ENCODE data around the gene ARAP1.

Gene ARAP1

DNA sequence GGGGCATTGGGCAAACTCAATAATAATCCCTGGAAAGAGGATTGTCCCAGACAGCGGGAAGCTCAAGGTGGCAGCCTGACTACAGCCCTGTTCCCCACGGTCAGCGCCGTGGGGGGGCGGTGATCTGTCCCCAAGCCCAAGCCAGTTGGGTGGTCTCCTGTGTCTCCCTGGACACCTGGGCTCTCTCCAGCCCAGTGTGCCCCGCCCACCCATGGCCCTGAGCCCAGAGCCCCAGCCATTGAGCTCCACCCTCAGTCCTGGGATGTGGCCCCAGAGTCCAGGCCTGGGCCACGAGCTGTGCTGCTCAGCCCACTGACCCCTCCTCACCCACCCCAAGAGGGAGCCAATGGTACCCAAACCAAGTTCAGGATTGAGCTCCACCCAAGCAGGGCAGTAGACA lies 50.1 kb downstream of the ARAP1 start:
- DNase-seq = no peak

DNA sequence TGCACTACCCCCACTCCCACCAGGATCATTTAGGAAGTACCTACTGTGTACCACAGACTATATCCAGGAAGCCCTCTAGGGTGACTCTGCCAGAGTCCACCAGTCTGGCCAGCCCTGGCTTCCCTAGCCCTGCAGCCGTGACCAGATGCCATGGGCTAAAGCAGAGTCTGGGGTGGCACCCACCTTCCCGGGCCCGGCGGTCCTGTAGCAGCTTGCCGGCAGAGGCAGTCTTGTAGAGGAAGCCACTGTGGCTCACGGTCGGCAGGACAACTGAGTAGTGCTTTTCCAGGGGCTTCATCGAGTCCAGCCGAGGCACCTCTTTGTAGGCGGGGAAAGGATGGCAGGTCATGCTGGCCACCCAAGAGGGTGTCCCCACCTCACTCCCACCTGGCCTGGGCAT lies 50.7 kb downstream of the ARAP1 start:
- no peak for DNase-seq

DNA sequence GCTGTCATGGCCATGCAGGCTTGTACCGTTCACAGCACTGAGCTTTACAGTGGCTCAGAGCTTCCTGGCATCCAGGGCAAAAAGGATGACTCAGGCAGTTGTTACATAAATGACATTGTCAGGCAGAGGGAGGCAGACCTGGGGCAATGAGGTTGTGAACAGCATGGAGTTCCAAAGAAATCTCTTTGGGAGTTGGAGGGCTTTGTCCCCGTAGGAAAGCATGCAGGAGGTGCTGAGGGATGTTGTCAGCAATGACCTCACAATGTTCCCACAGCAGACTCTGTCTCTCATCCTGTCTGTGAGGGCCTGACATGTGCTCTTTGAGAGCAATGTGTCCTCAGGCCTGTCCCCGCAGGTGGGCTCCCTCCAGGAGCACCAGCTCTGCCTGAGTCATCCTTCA lies 52.1 kb downstream of the ARAP1 start:
- DNase-seq = no peak

DNA sequence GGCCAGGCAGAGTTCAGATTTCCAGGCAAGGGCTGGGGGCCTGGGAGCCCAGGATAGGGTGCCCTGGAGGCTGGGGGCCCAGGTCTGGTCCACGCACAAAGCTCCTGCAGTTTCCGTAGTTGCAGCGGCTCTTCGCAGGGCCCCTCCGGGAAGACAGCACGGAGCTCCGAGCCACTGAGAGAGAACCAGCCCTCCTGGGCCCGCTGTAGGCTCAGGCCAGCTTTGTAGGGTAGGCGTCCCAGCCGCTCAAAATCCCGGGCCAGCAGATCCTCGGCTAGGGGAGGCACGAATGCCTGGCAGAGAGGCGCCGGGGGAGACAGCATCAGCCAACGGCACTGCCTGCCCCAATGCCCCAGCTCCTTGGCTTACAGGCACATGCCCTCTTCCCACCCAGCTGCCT lies 54.4 kb downstream of the ARAP1 start:
- DNase-seq = no peak

DNA sequence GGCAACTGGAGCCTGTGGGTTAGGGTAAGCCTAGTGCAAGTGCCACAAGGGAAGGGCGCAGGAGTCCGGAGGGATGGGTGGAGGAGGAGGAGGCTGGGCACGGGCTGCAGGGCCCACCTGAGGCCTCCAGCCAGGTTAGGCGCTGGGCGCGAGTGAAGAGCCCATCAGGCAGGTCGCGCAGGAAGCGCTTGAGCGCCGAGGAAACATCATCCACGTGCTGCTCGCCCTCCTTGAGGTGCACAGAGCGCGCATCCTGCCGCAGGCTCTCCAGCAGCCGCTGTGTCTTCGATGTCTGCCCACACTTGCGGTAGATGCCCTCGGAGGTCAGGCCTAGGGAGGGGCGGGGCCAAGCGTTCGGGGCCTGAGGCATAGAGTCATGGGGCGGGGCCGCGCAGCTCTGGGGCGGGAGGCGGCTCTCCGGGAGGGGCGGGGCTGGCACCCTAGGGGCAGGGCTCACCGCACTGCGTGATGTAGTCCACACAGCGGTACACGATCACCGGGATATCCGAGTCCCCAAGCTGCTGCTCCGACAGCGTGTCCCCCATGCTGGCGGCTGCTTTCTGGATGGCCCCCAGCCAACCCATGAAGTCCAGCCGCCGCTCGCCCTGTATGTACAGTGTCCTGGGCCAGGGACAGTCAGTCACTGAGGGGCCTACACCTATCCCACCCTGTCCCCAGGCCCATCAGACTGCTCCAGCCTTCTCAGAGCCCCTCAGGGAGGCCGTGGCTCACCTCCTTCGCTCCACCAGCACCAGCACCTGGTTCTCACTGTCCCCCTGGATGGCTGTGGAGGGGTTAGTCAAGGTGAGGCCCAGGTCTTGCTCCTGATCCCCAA lies 55.1 kb downstream of the ARAP1 start:
- DNase-seq = no peak

DNA sequence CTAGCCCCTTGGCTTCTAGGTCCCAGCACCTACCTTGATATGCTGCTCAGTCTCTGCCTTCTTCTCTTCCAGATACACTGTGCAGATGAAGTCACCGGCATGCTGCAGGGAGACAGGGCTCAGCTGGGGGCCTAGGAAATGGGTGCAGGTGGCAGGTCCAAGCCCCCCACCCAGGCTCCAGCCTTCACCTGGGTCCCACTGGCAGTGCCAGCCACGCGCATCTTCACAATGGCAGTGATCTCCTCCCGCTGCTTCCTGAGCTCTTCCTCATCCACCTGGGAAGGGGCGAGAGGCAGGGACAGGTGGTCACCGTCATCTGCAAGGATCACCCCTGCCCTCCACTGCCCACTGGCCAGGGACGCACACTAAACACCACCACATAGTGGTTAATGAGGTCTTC lies 56.9 kb downstream of the ARAP1 start:
- no peak for DNase-seq

DNA sequence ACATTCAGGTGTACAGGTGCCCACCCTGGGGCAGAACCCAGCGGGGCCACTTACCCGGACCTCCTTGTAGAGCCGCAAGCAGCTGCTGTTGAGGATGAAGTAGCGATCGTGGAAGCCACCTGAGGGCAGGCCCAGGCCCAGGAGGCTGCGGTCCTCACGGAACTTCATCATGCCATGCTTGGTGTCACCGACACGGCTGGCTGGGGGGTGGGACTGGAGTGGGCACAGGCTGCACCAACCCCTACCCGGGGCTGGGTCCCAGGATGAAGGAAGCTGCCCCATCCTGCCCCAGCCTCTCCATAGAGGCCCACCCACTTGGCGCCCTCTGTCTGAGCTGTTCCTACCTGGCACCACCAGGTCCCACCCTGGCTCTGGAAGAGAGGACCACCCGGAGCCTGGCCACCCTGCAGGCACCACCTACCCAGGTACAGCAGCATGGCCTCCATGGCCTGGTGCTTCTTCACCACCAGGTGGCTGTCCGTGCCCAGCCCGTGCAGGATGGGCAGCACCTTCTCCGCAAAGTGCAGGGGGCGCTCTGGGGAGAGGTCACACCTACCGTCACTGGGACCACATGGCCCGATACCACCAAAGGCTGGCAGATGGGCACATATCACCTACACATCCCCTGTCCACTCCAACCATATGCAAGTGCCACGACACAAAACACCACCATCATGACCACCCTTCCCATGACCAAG lies 58.8 kb downstream of the ARAP1 start:
- no peak for DNase-seq

DNA sequence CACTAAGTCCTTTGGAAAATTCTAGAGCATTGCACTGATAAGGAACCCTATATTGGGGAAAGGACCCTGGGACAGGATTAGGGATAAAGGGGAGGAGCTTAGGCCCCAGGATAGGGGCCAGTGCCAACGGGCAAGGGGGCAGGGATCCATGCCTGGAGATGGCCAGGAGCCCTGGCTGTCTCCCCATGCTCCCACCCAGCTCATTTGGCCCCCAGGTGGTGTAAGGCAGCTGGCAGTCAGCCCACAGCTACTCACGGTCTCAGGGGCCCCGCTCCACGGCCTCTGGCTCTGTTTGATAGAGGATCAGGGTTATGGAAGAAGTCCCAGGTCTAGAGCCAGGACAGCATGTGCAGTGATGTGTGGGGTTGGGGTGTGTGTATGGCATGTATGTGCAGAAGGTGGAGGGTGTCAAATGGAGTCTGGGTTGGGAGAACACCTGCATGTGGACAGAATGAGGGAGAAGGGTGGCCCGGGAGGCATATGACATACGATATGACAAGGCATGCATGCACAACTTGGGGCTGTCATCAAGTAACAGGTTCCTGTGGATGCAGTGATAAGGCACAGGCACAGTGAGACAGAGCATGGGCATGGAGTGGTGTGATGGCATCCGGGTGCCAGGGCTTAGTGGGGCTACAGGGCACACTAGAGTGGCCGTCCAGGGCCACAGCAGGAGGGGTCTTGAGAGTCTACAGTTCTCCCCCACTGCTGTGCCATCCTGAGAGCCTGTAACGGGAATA lies 59.5 kb downstream of the ARAP1 start:
- no peak for DNase-seq

DNA sequence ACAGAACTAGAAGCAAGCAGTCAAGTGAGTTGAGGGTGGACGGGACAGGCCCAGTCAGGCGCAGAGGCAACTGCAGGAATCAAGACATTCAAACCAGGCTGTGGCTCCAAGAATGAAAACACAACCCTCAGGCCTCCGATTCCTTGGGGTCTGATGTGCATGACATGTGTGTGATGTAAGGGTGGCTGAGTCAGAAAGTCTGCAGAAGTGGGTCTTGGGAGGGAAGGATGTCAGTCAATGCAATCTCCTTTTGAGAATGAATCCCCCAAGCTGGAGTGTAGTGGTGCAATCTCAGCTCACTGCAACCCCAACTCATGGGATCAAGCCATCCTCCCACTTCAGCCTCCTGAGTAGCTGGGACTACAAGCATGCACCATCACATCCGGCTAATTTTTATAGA lies 62.0 kb downstream of the ARAP1 start:
- DNase-seq = no peak

DNA sequence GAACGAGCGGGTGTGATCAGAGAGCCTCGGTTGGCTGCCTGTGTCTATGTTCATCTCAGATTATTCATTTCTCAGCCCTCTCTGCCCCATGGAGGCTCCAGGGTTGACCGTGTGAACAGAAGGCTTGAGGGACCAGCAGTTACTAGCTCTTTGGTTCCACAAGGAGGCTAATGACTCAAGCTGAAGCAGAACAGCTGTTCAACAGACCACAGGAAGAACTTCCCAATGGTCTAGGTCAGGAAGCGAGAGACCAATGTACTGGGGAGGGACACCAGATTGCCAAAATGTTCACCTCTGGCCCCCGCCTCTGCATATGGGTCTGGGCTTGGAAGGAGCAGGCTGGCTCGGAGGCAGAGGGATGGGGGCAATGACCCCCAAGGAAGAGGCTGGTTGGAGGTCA lies 63.3 kb downstream of the ARAP1 start:
- DNase-seq = no peak

DNA sequence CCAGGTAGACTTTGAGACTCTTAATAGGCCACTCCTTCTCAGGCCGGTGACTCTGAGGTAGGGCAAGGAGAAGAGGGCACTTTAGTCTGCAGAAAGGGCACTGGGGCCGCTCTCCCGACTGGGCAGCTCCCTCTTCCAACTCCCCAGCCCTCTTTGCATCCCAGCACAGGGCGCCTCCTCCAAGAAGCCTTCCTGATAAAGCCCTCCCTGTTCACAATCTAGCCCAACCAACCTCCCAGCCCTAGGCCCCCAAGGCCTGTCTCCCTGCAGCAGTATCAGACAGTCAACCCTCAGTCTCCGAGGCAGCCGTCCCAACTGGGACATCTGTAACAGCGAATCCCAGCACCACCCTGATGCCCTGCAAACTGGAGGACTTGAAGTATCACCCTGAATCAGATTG lies 63.7 kb downstream of the ARAP1 start:
- no peak for DNase-seq

DNA sequence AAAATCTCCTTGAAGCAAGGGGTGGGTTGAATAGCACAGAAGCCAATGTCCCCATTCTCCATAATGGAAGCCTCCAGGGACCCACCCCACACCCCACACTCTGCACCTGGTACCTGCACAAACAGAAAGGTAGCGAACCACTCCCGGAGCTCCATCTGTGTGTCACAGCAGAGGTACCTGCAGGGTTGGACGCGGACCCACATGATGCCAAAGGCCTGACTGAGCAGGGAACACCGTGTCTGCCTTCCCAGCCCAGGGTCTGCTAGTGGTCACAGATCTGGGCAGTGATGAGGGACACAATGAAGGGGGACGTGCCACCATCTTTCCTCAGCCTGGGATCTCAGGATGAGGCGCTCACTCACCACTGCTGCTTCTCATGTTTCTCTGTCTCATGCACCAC lies 64.9 kb downstream of the ARAP1 start:
- no peak for DNase-seq

DNA sequence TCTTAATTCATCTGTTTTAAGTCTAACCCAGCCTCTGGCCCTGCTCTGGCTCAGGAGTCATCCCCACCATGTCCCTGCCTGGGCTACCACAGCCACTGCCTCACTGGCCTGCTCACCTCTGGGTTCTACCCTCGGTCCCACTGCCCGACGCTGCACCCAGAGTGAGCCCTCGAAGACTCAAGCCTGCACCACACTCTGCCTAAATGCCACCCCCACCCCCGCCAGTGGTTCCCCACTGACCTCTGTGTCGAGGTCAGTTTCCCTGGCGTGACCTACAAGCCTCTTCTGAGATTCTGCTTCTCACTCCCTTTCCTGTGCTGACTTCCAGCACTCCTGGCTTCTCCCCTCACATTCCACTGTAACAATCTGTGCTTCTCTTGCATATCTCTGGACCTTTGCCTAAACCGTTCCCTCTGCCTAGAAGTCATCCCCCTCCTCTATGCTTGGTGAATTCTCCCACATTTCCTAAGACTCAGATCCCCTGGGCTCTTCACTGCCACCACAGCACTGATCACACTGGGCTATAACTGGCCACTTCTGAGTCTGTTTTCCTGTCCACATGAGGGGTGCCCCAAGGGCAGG lies 65.5 kb downstream of the ARAP1 start:
- no peak for DNase-seq

DNA sequence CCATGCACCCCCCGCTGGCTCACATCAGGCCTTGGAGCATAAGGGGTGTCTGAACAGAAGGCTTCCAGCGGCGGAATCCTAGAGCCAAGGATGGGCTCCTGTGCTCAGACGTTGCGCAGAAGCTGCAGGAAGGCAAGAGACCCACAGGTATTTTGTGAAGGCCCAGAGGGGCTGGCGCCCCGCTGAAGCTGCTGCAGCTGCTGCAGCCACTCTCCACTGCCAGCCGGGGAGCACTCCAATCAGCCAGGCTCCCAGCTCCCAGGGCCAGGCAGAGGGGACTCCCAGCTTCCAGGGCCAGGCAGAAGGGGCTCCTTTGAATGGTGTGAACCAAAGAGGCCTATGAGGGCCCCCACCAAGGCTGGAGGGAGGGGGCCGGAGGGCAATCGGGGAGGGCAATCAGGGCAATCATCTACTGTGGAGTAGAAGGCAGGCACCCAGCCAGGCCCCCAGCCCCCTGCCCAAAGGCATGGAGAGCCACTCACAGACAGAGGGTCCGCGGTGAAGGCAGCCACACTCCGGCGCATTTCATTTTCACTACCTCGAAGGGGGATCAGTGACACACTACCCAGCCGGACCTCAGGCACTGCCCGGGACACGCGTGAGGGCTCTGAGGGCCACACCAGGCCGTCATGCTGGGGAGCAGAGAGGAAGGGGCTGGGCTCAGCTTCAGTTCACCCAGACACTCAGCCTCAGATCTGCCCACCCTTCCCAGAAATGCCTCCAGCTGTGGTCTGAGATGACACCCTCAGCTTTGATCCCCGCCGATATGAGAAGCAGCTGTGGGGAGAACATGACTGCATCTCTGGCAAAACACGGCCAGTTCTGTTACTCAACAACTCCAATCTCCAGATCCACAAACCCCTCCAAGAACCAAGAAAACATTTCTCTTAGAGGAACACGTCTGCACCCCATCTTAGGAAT lies 66.4 kb downstream of the ARAP1 start:
- peak; percentile 82 for DNase-seq

DNA sequence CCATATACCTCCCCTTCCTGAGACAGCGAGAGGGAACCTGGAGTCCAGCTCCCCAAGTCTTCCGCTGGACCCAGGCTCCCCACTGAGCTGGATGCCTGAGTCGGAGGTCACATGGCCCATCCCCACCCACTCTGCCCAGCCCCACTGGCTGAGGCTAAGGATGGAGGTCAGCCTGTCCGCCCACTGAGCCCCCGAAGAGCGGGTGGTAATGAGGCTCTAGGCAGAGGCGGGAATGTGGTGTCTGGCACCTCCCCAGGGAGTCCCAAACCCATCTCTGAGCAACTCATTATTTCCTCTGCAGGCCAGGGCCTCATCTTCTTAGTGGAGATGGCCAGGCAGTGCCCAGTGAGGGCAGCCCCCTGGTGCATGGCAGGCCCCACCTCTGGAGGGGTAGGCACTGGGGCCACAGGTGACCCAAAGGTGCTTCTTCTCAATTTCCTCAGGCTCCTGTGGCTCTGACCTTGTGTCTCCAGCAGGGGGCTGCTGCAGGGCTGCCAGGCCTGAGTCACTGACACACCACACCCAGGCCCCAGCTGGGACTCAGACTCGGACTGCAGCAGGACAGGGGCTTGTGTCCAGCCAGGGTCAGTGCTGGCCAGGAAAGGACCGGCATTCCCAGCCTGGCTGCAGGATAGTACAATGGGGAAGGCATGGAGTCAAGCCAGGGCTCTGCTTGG lies 67.8 kb downstream of the ARAP1 start:
- peak; percentile 71 for DNase-seq

DNA sequence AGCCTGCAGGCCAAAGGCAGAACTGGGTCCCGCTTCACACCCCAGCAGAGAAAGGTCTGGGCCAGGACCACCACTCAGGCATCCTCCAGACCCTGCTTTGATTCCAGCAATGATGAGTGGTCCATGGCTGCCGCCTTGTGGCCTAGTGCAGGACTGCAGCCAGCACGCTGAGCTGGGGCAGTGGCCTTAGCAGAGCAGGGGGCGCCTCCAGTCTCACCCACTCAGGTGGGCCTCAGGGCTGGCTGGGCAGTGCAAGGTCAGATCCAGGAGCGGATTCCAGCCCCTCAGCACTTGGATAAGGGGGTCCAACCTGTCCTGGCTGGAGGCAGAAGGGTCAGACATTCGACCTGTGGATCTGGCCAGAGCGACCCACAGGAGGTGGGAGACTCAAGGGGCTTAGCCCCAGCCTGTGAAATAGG lies 68.4 kb downstream of the ARAP1 start:
- DNase-seq = peak; percentile 81

DNA sequence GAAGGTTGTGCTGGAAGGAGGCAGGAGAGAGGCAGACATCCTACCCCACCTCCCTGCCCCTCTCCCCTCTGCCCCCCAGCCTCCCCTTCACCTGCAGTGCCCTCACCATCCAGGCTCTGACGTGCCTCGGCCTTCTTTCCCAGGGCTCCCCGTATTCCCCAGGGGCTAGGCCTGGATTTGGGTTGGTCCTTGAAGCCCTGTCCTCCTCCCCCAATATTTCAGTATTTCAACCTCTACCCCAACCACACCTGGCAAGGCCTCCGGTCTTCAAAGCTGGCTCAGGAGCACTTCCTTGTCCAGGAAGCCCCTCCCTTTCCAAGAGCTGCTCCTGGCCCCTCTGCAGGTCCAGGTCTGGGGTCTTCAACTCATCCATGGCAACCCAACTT lies 69.4 kb downstream of the ARAP1 start:
- DNase-seq = no peak

DNA sequence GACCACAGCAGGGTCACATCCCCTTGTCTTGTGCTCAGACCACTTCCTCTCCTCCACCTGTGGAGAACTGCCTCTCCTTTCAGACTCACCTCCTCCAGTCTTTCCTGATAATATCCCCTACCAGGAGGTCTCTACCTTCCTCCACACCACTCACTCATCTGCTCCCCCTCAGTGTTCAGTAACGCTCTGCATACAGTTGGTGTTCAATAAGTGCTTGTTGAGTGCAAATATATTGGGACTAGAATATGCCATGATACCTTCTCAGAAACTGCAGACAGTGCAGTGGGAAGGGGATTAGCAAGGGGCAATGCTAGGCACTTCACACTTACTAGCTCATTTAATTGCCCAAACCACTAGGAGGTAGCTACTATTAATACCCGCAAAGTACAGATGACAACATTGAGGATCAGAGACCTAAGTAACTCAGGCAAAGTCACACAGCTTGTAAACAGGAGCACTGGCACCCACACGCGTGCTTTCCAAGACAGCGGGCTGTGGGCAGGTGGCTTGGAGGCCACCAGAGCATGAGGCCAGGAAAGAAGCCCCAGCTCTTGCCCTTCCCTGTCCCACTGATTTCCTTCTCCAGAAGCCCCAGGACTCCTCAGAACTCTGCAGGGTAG lies 69.9 kb downstream of the ARAP1 start:
- no peak for DNase-seq

DNA sequence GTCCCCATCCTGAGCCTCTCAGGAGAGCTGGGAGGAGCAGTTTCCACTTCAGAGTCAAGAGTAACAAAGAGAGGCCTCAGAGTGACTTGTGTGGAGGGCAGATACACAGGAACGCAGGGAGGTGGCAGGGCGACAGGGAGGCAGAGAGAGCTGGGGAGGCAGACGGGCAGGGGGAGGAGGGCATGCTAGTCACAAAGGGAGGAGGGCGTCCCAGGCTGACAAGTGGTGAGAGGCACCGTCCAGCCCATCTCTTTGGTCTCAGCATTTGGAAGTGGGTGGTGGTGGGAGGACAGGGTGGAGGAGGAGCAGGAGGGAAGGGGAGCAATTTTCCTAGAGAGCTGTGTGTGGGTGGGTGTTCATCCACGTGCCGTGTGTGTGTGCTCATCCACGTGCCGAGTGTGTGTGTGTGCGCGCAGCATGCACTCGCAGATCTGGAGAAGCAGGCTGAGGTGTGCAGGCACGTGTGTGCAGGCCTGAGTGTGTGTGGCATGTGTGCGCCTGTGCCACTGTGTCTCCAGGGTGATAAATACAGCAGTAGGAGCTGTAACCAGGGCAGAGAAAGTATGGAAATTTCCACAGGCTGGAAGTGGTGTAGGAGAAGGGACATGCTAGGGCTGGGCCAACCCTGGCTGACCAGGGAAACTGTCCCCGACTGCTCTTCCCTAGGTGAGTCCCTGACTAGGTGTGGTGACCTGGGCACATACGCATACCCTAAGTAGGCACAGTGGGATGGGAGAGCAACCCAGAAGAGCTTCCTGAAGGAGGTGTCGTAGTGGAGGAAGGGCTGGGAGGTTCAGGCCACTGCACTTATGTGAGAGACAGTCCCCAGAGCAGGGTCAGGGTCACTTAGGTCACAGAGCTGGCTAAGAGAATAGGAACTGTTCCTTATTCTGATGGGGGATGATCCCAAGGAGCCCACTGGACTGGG lies 70.7 kb downstream of the ARAP1 start:
- DNase-seq = no peak

DNA sequence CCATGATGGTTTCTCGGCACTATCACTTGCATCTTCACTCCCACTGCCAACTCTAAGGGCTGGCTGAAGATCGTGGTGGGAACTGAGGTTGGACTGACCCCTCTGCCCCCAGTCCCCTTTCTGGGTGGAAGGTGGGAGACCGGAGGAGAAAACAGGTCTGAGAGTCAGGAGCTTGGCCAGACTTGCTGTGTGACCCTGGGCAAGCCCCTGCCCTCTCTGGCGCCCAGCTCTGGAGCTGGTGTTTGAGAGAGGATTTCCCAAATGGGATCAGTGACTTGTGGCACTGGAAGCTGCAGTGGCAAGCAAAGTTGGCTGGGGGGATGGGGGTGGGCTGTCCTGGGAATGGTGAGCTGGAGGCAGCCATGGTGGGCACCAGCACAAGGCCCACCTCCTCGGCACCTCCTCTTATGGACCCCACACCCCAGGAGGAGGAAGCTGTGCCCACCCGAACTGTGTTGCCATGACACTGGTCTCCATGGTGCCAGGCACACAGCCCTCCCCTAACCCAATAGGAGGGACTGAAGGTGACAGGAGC lies 71.5 kb downstream of the ARAP1 start:
- no peak for DNase-seq

Measured in activated CD4-positive, alpha-beta T cell treated with anti-CD3 and anti-CD28 coated beads for 48 hours (primary cell).